Panc1 (cell line): ENCODE data around the gene TMEM92. TPM values are rescaled to one million over a fixed set of nuclear protein-coding genes. Genes with fewer than 3 reads are reported as not detected.
"Not testable (repeated sequence)": the region's sequence is repeated elsewhere in the genome, so short reads cannot be mapped to it uniquely, and the experiment has no call there.

ENCODE experiments used
- ATAC-seq: fragments of 200-7000 bp; cut with Tn5 transposase; 2 replicates; pipeline ENCODE4 v1.9.1; 2020; ENCODE audit warnings: mild to moderate bottlenecking, moderate library complexity
- BruUV-seq: library from RNA; stranded (reverse); fragments of 400-500 nt; replicated peaks from 2 replicates; lab custom pipeline; 2021; lab: Mats Ljungman, UMichigan
- CTCF ChIA-PET: fragments of 300-600 bp; sonication (Branson Sonifier 250); formaldehyde crosslinking; loops from one replicate; lab custom pipeline; 2022; ENCODE audit warnings: antibody characterized with exemption; lab: Charles Lee
- POLR2A ChIA-PET: fragments of 300-600 bp; sonication (Branson Sonifier 250); formaldehyde crosslinking; loops from one replicate; lab custom pipeline; 2022; ENCODE audit warnings: antibody characterized with exemption; lab: Charles Lee
- DNase-seq: peaks from one replicate; pipeline ENCODE4 v3.0.0-alpha.2; 2010; ENCODE audit warnings: low read depth, low spot score
- H3K27ac ChIP-seq: 2 replicates; pipeline ENCODE4 v1.5.1; 2011; ENCODE audit warnings: mild to moderate bottlenecking, low read length, inconsistent platforms
- H3K27me3 ChIP-seq: fragments of 200-500 bp; sonication (Bioruptor generic); 2 replicates; pipeline ENCODE4 v1.6.0; 2014; ENCODE audit warnings: low read length, inconsistent platforms; ENCODE audit not compliant: control insufficient read depth, insufficient read depth
- H3K36me3 ChIP-seq: fragments of 200-500 bp; sonication (Bioruptor generic); 2 replicates; pipeline ENCODE4 v1.5.1; 2014; ENCODE audit warnings: inconsistent platforms, mild to moderate bottlenecking, low read length, moderate library complexity; ENCODE audit not compliant: control insufficient read depth, insufficient read depth
- H3K4me1 ChIP-seq: 2 replicates; pipeline ENCODE4 v1.5.1; 2011; ENCODE audit warnings: inconsistent platforms, mild to moderate bottlenecking, low read length, moderate library complexity; ENCODE audit not compliant: control insufficient read depth, insufficient read depth
- H3K4me3 ChIP-seq, 2 experiments: 2 replicates each; pipeline ENCODE4 v1.5.1; 2011 to 2012; ENCODE audit warnings: low read depth in 2 of 2, low read length in 2 of 2, mild to moderate bottlenecking in 2 of 2, inconsistent platforms in 1 of 2, moderate library complexity in 1 of 2
- H3K9me3 ChIP-seq: fragments of 200-500 bp; sonication (Bioruptor generic); 2 replicates; pipeline ENCODE4 v1.5.1; 2014; ENCODE audit warnings: low read depth, mild to moderate bottlenecking, inconsistent platforms, low read length, moderate library complexity; ENCODE audit not compliant: control insufficient read depth, insufficient read depth
- CTCF ChIP-seq: fragments of 450-650 bp; IDR thresholded peaks from 2 replicates; pipeline ENCODE4 v1.5.1; 2017; ENCODE audit warnings: mild to moderate bottlenecking
- POLR2AphosphoS5 ChIP-seq: IDR thresholded peaks from 2 replicates; pipeline ENCODE4 v1.6.1; 2012; ENCODE audit warnings: mild to moderate bottlenecking, low read depth, low read length, moderate library complexity
- REST ChIP-seq, 2 experiments: IDR thresholded peaks; 2 replicates each; pipeline ENCODE4 v1.6.1; 2011 to 2012; ENCODE audit warnings: low read depth in 2 of 2, control low read depth in 1 of 2, low read length in 1 of 2, mild to moderate bottlenecking in 1 of 2, moderate library complexity in 1 of 2; ENCODE audit not compliant: insufficient read depth in 1 of 2
- SIN3A ChIP-seq: IDR thresholded peaks from 2 replicates; pipeline ENCODE4 v1.6.1; 2012; ENCODE audit warnings: low read depth, mild to moderate bottlenecking, low read length, moderate library complexity, borderline replicate concordance; ENCODE audit not compliant: insufficient read depth
- TCF7L2 ChIP-seq: IDR thresholded peaks from 2 replicates; pipeline ENCODE4 v1.6.1; 2011; ENCODE audit warnings: mild to moderate bottlenecking, low read depth, low read length, inconsistent platforms
- in situ Hi-C: cut with HindIII; loops from 2 replicates; pipeline ENCODE4 v1.10.0; 2016; ENCODE audit warnings: low sequenced_read_pairs, low pct_unique_long_range_greater_than_20kb
- intact Hi-C: fragments of 100-400 bp; cut with micrococcal nuclease; formaldehyde crosslinking; loops from one replicate; pipeline ENCODE4 v1.10.0; 2022; ENCODE audit not compliant: unreplicated experiment
- total RNA-seq: library from RNA; stranded (reverse); gene quantifications from one replicate; pipeline ENCODE4 v1.2.1, GENCODE V29; 2021; ENCODE audit not compliant: unreplicated experiment

Gene TMEM92
- total RNA-seq, 1 experiment from 2014 or later, result 0.54 TPM

- no peak overlapping the region for H3K27ac ChIP-seq
- in situ Hi-C loops (no loop called here), intact Hi-C loops (no loop called here)
- DNase-seq (no peak), ATAC-seq (no peak)
- no peak overlapping the region for H3K4me3 ChIP-seq
- no TSS peak for BruUV-seq
- H3K4me1 ChIP-seq, result no peaks in the 10 kb centered on the region
- TF ChIP-seq TCF7L2 (no peak), SIN3A (no peak), CTCF (no peak), POLR2AphosphoS5 (no peak), REST (IDR thresholded peaks at IDR 0.05; ENCODE audit: insufficient read depth in 1 of 2, low read depth in 2 of 2, low read length in 1 of 2) (no peak)
- CTCF ChIA-PET, result interaction anchor here (0.6 to 1.4 kb wide), 5 partner anchors 15 to 222 kb away, joined by 3 to 6 read pairs (median 4); no protein-coding TSS in a partner anchor
- no peaks in the 10 kb centered on the region for H3K9me3 ChIP-seq
- H3K27me3 ChIP-seq, result peaks cover 4% of the 10 kb centered on the region; the same call in 1 of the 2 replicates
- POLR2A ChIA-PET, result no interaction called here
- no peaks in the 10 kb centered on the region for H3K36me3 ChIP-seq
Measured at GRCh38 chr17:50316016-50316587, 41.8 kb downstream of the TMEM92 start.

- in situ Hi-C loops, result not testable (repeated sequence)
Measured at GRCh38 chr17:50316660-50317059, 42.4 kb downstream of the TMEM92 start.

GRCh38 chr17:50317121-50317520, 42.9 kb downstream of the TMEM92 start:
- H3K4me3 ChIP-seq, result no peak overlapping the region
- no peak overlapping the region for H3K27ac ChIP-seq
- peaks cover 4% of the 10 kb centered on the region; the same call in 1 of the 2 replicates for H3K27me3 ChIP-seq
- H3K36me3 ChIP-seq, result no peaks in the 10 kb centered on the region
- in situ Hi-C loops (no loop called here), intact Hi-C loops (no loop called here)
- H3K9me3 ChIP-seq, result no peaks in the 10 kb centered on the region
- ATAC-seq (no peak), DNase-seq (no peak)
- no peaks in the 10 kb centered on the region for H3K4me1 ChIP-seq
- ChIA-PET CTCF (interaction anchor here (0.7 to 1.4 kb wide), 3 partner anchors 12 to 45 kb away, joined by 3 read pairs; no protein-coding TSS in a partner anchor), POLR2A (no interaction called here)
- TF ChIP-seq POLR2AphosphoS5, result no peak
- no peak for TF ChIP-seq CTCF
- no peak for TF ChIP-seq TCF7L2
- no peak for TF ChIP-seq SIN3A
- no peak for TF ChIP-seq REST (IDR thresholded peaks at IDR 0.05; ENCODE audit: insufficient read depth in 1 of 2, low read depth in 2 of 2, low read length in 1 of 2)
- BruUV-seq, result no TSS peak

More at GRCh38 chr17:50316660-50317059, 42.4 kb downstream of the TMEM92 start:
- ATAC-seq, BruUV-seq, POLR2A ChIA-PET, DNase-seq, H3K27ac ChIP-seq, H3K9me3 ChIP-seq, H3K4me1 ChIP-seq, H3K36me3 ChIP-seq, H3K4me3 ChIP-seq, H3K27me3 ChIP-seq, intact Hi-C loops: not testable (repeated sequence)
- CTCF ChIA-PET, result interaction anchor here (0.6 to 1.4 kb wide), 6 partner anchors 12 to 223 kb away, joined by 3 to 6 read pairs (median 4); no protein-coding TSS in a partner anchor
